ENCODE measurements around the gene LGALS9.
"Not testable (repeated sequence)": the region's sequence is repeated elsewhere in the genome, so short reads cannot be mapped to it uniquely, and the experiment has no call there.

DNA sequence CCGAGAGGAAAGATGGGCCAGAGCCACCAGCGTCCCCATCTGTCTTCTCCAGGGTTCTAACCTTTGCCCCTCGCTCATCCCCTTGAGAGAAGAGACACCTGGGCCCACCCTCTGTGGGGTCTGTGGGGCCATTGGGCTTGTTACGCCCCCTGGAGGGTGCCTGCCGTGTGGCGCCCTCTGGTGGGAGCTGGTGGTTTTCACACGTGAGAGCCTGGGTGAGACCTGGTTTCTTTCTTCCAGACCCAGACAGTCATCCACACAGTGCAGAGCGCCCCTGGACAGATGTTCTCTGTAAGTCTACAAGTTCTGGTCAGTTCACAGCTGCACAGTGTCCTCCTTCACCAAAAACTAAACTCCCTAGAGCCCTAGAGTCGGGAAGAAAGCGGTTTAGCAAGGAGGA, 14.6 kb downstream of the LGALS9 start:
- TF ChIP-seq JUNB (CRISPR knock-in tag; conservative IDR thresholded peaks at IDR 0.05); MTF1 (CRISPR knock-in tag; IDR thresholded peaks at IDR 0.05; ENCODE audit: borderline replicate concordance); NFATC3 (IDR thresholded peaks at IDR 0.05); SPI1 (IDR thresholded peaks at IDR 0.05; ENCODE audit: borderline replicate concordance, low read depth, low read length); GATA2 (CRISPR knock-in tag; IDR thresholded peaks at IDR 0.05); DDX20 (tag; IDR thresholded peaks at IDR 0.05; ENCODE audit: low read depth): not testable (repeated sequence)
- TF ChIP-seq, protein P1, sequence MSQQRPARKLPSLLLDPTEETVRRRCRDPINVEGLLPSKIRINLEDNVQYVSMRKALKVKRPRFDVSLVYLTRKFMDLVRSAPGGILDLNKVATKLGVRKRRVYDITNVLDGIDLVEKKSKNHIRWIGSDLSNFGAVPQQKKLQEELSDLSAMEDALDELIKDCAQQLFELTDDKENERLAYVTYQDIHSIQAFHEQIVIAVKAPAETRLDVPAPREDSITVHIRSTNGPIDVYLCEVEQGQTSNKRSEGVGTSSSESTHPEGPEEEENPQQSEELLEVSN (IDR thresholded peaks at IDR 0.05; ENCODE audit: borderline replicate concordance in 1 of 2, extremely low read depth in 1 of 2, insufficient read depth in 1 of 2, insufficient read length in 1 of 2, low read depth in 1 of 2, low read length in 1 of 2, poor library complexity in 1 of 2, severe bottlenecking in 1 of 2) = not testable (repeated sequence)
